ENCODE measurements around the gene TMEM59L.
"Not testable (repeated sequence)": the region's sequence is repeated elsewhere in the genome, so short reads cannot be mapped to it uniquely, and the experiment has no call there.

Gene TMEM59L

GRCh38 chr19:18588611-18589379 is 23.9 kb upstream of the TMEM59L start, which contains the start of gene REX1BD:
REX1BD (plus strand) TSS chr19:18588798; CDS start chr19:18588802, 4 bp downstream.
- peak within 1 kb of the TSS; percentile 88 for H3K27ac ChIP-seq (ENCODE audit: low read depth, low read length)
- H3K9ac ChIP-seq (ENCODE audit: low read length), result peak within 1 kb of the TSS; percentile 39
- peaks cover 7% of the 10 kb centered on the region for H3K36me3 ChIP-seq (ENCODE audit: insufficient read depth, low read length)
- H3K4me1 ChIP-seq (ENCODE audit: insufficient read depth, low read length), result peaks cover 12% of the 10 kb centered on the region
- H3K27me3 ChIP-seq (ENCODE audit: control insufficient read depth in 1 of 2, insufficient read depth in 2 of 2, low read length in 2 of 2), result no peaks in the 10 kb centered on the region
- H3K9me3 ChIP-seq (ENCODE audit: low read length), result no peaks in the 10 kb centered on the region
- H3K4me3 ChIP-seq (ENCODE audit: low read depth in 1 of 2, low read length in 2 of 2), result peak within 1 kb of the TSS; percentile 30 to 75

- H3K36me3 ChIP-seq (ENCODE audit: insufficient read depth, low read length), result peaks cover 7% of the 10 kb centered on the region
- no peaks in the 10 kb centered on the region for H3K27me3 ChIP-seq (ENCODE audit: control insufficient read depth in 1 of 2, insufficient read depth in 2 of 2, low read length in 2 of 2)
- peak overlapping the region; percentile 30 to 75 for H3K4me3 ChIP-seq (ENCODE audit: low read depth in 1 of 2, low read length in 2 of 2)
- H3K27ac ChIP-seq (ENCODE audit: low read depth, low read length), result peak overlapping the region; percentile 88
- peaks cover 17% of the 10 kb centered on the region for H3K4me1 ChIP-seq (ENCODE audit: insufficient read depth, low read length)
- H3K9me3 ChIP-seq (ENCODE audit: low read length), result no peaks in the 10 kb centered on the region
- peak overlapping the region; percentile 39 for H3K9ac ChIP-seq (ENCODE audit: low read length)
Observed at GRCh38 chr19:18589380-18590272, 23.0 kb upstream of the TMEM59L start.

GRCh38 chr19:18590273-18591272 is 22.1 kb upstream of the TMEM59L start:
- no peak overlapping the region for H3K9ac ChIP-seq (ENCODE audit: low read length)
- H3K27me3 ChIP-seq (ENCODE audit: control insufficient read depth in 1 of 2, insufficient read depth in 2 of 2, low read length in 2 of 2), result no peaks in the 10 kb centered on the region
- H3K9me3 ChIP-seq (ENCODE audit: low read length), result no peaks in the 10 kb centered on the region
- no peak overlapping the region for H3K27ac ChIP-seq (ENCODE audit: low read depth, low read length)
- H3K4me3 ChIP-seq (ENCODE audit: low read depth in 1 of 2, low read length in 2 of 2), result no peak overlapping the region
- H3K4me1 ChIP-seq (ENCODE audit: insufficient read depth, low read length), result peaks cover 20% of the 10 kb centered on the region
- H3K36me3 ChIP-seq (ENCODE audit: insufficient read depth, low read length), result peaks cover 7% of the 10 kb centered on the region

DNA sequence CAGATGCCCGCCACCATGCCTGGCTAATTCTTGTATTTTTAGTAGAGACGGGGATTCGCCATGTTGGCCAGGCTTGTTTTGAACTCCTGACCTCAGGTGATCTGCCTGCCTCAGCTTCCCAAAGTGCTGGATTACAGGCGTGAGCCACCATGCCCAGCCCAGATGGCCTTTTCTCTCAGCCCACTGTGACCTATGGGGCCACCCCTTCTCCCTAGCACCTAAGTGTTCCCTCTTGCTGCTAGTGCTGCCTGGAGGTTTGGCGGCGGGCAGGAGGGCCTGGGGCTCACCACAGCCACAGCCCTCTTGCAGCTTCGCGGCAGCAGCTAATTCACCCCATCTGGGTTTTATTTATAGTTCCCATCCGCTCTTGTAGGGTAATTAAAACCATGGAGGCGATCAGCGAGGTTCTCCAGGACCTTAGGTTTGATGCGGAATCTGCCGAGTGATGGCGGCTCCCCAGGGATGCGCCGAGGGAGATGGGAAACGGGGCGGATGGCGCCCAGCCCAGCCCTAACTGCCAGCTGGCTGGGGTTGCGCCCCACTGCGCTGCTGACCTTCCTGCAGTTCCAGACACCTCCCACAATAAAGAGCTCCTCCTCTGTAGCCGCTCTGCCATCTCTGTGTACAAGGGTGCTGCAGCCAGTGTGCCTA is 20.8 kb upstream of the TMEM59L start:
- Histone ChIP-seq H3K27me3 (ENCODE audit: control insufficient read depth in 1 of 2, insufficient read depth in 2 of 2, low read length in 2 of 2) (peaks cover 0 to 8% of the 10 kb centered on the region in 2 donors), H3K27ac (ENCODE audit: low read depth, low read length) (no peak overlapping the region), H3K9ac (ENCODE audit: low read length) (no peak overlapping the region), H3K4me1 (ENCODE audit: insufficient read depth, low read length) (peaks cover 20% of the 10 kb centered on the region), H3K9me3 (ENCODE audit: low read length) (no peaks in the 10 kb centered on the region), H3K4me3 (ENCODE audit: low read depth in 1 of 2, low read length in 2 of 2) (no peak overlapping the region), H3K36me3 (ENCODE audit: insufficient read depth, low read length) (peaks cover 7% of the 10 kb centered on the region)

- H3K9ac ChIP-seq (ENCODE audit: low read length); H3K4me3 ChIP-seq (ENCODE audit: low read depth in 1 of 2, low read length in 2 of 2); H3K36me3 ChIP-seq (ENCODE audit: insufficient read depth, low read length); H3K9me3 ChIP-seq (ENCODE audit: low read length); H3K27ac ChIP-seq (ENCODE audit: low read depth, low read length): not testable (repeated sequence)
- Histone ChIP-seq H3K4me1 (ENCODE audit: insufficient read depth, low read length) (peaks cover 20% of the 10 kb centered on the region), H3K27me3 (ENCODE audit: control insufficient read depth in 1 of 2, insufficient read depth in 2 of 2, low read length in 2 of 2) (peaks cover 0 to 16% of the 10 kb centered on the region in 2 donors)
Observed at GRCh38 chr19:18592732-18593131, 19.9 kb upstream of the TMEM59L start.

- Histone ChIP-seq H3K9me3 (ENCODE audit: low read length) (no peaks in the 10 kb centered on the region), H3K36me3 (ENCODE audit: insufficient read depth, low read length) (peaks cover 7% of the 10 kb centered on the region), H3K4me1 (ENCODE audit: insufficient read depth, low read length) (peaks cover 16% of the 10 kb centered on the region), H3K27ac (ENCODE audit: low read depth, low read length) (no peak overlapping the region), H3K9ac (ENCODE audit: low read length) (no peak overlapping the region), H3K4me3 (ENCODE audit: low read depth in 1 of 2, low read length in 2 of 2) (no peak overlapping the region), H3K27me3 (ENCODE audit: control insufficient read depth in 1 of 2, insufficient read depth in 2 of 2, low read length in 2 of 2) (peaks cover 0 to 24% of the 10 kb centered on the region in 2 donors)
Observed at GRCh38 chr19:18593367-18594095, 19.1 kb upstream of the TMEM59L start.

- Histone ChIP-seq H3K9me3 (ENCODE audit: low read length) (no peaks in the 10 kb centered on the region), H3K9ac (ENCODE audit: low read length) (peak overlapping the region; percentile 33), H3K4me1 (ENCODE audit: insufficient read depth, low read length) (peaks cover 16% of the 10 kb centered on the region), H3K36me3 (ENCODE audit: insufficient read depth, low read length) (peaks cover 7% of the 10 kb centered on the region), H3K27ac (ENCODE audit: low read depth, low read length) (no peak overlapping the region), H3K27me3 (ENCODE audit: control insufficient read depth in 1 of 2, insufficient read depth in 2 of 2, low read length in 2 of 2) (peaks cover 0 to 31% of the 10 kb centered on the region in 2 donors), H3K4me3 (ENCODE audit: low read depth in 1 of 2, low read length in 2 of 2) (peak overlapping the region; percentile 6 to 50)
Observed at GRCh38 chr19:18594096-18594823, 18.4 kb upstream of the TMEM59L start.

DNA sequence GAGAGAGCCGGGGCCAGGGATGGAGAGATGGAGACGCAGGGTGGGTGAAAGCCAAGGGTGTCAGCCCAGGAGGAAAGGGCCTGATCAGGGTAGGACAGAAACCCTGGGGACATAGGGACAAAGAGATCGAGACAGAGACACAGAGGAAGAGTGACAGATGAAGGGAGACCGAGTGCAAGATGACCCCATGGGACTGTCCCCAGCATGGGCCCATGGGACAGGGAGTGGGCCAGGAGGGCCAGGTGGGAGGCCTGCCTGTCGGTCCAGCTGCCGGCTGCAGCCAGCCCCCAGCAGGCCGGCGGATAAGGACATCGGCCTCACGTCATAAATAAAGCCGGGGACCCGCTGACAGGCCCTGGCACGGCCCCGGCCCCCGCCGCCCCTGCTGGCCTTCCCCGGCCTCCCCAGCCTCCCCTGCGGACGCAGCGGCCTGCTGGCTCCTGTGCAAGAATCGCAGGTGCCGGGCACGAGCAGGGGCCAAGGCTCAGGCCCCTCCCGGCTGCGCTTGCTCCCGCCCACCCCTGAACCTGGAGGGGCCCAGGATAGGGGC is 17.8 kb upstream of the TMEM59L start:
- H3K9ac ChIP-seq (ENCODE audit: low read length), result peak overlapping the region; percentile 33
- peaks cover 7% of the 10 kb centered on the region for H3K36me3 ChIP-seq (ENCODE audit: insufficient read depth, low read length)
- H3K9me3 ChIP-seq (ENCODE audit: low read length), result no peaks in the 10 kb centered on the region
- H3K27me3 ChIP-seq (ENCODE audit: control insufficient read depth in 1 of 2, insufficient read depth in 2 of 2, low read length in 2 of 2), result peaks cover 0 to 38% of the 10 kb centered on the region in 2 donors
- H3K4me1 ChIP-seq (ENCODE audit: insufficient read depth, low read length), result peaks cover 12% of the 10 kb centered on the region
- H3K27ac ChIP-seq (ENCODE audit: low read depth, low read length), result no peak overlapping the region
- peak overlapping the region in 1 of 2 donors; percentile 50 for H3K4me3 ChIP-seq (ENCODE audit: low read depth in 1 of 2, low read length in 2 of 2)

- Histone ChIP-seq H3K9me3 (ENCODE audit: low read length) (no peaks in the 10 kb centered on the region), H3K4me3 (ENCODE audit: low read depth in 1 of 2, low read length in 2 of 2) (no peak overlapping the region), H3K27me3 (ENCODE audit: control insufficient read depth in 1 of 2, insufficient read depth in 2 of 2, low read length in 2 of 2) (peaks cover 0 to 43% of the 10 kb centered on the region in 2 donors), H3K27ac (ENCODE audit: low read depth, low read length) (no peak overlapping the region), H3K9ac (ENCODE audit: low read length) (no peak overlapping the region), H3K4me1 (ENCODE audit: insufficient read depth, low read length) (peaks cover 8% of the 10 kb centered on the region), H3K36me3 (ENCODE audit: insufficient read depth, low read length) (peaks cover 7% of the 10 kb centered on the region)
Observed at GRCh38 chr19:18595475-18595874, 17.2 kb upstream of the TMEM59L start.

All from muscle layer of colon (tissue), 2 donors.